GM12892 (cell line): Measurements from ENCODE around the gene PLEKHA5.

ENCODE experiments used
- POLR2AphosphoS5 ChIP-seq: IDR thresholded peaks from 2 replicates; pipeline ENCODE4 v1.6.1; 2011; ENCODE audit warnings: low read depth, low read length, control low read depth
- TAF1 ChIP-seq: IDR thresholded peaks from 2 replicates; pipeline ENCODE4 v1.6.1; 2011; ENCODE audit warnings: low read depth, mild to moderate bottlenecking, control low read depth, low read length, borderline replicate concordance

- TF ChIP-seq POLR2AphosphoS5 (no peak), TAF1 (no peak)
Measured at GRCh38 chr12:19419086-19419485, 289.6 kb downstream of the PLEKHA5 start.
